KOPT-K1 (cell line): ENCODE measurements around the gene BTRC.
"Not testable (repeated sequence)": the region's sequence is repeated elsewhere in the genome, so short reads cannot be mapped to it uniquely, and the experiment has no call there.

Experiments used
- H3K27ac ChIP-seq: fragments of 200-600 bp; sonication (generic); 2 replicates; pipeline ENCODE4 v1.5.1; 2016; ENCODE audit warnings: antibody characterized with exemption, mild to moderate bottlenecking, low read depth, low read length; ENCODE audit not compliant: poor library complexity, severe bottlenecking
- H3K36me3 ChIP-seq: fragments of 200-600 bp; sonication (generic); 2 replicates; pipeline ENCODE4 v1.5.1; 2017; ENCODE audit warnings: antibody characterized with exemption, mild to moderate bottlenecking, low read length, moderate library complexity; ENCODE audit not compliant: insufficient read depth
- H3K9me3 ChIP-seq: fragments of 200-600 bp; sonication (generic); 2 replicates; pipeline ENCODE4 v1.5.1; 2017; ENCODE audit warnings: antibody characterized with exemption, low read length, mild to moderate bottlenecking; ENCODE audit not compliant: insufficient read depth, poor library complexity, severe bottlenecking

Gene BTRC

DNA sequence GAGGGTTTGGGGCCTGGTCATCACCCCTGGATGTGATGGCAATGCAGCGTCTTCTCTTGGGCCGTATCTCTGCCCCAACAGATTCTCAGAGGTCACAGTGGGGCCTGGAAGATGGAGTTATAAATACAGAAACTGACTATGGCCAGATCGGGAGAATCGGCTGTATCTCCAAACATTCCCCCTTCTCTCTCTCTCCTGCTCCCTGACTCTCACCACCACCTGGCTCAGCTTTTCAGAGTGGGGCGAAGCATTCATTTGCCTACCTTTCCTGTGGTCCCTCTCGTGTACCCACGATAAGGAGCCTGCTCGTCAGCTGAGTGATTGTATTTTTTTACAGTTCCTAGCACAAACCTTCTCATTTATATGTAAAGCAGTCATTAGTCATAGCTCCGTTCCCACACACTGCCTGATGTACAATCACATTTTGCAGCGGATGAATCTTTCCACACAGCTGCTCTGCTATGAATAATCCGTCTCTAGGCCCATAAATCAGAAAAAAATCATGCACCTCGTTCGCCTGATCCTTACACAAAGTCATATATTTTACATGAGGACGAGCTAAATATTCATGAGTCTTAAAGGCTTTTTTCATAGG is 23.2 kb upstream of the BTRC start:
- Histone ChIP-seq H3K36me3 (no peaks in the 10 kb centered on the region), H3K9me3 (peaks cover 23% of the 10 kb centered on the region), H3K27ac (no peak overlapping the region)

DNA sequence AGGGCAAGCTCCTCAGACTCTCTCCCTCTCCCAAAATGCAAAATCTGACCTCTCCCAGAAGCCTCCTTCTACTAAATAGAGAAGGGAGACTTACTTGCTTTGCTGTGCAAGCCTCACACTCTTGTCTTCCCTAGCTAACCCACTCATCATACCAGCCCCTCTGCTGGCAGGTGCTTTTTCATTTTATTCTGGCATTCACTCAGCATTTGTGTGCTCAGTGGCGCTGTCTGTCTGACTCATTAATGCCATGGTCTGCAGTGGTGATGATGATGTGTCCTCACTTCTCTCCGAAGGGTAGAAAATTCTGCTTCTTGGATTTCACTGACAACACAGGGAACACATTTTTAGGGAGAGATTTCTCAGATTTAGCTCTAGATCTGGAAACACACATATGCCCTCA is 22.0 kb upstream of the BTRC start:
- Histone ChIP-seq H3K27ac (no peak overlapping the region), H3K9me3 (peaks cover 14% of the 10 kb centered on the region), H3K36me3 (no peaks in the 10 kb centered on the region)

DNA sequence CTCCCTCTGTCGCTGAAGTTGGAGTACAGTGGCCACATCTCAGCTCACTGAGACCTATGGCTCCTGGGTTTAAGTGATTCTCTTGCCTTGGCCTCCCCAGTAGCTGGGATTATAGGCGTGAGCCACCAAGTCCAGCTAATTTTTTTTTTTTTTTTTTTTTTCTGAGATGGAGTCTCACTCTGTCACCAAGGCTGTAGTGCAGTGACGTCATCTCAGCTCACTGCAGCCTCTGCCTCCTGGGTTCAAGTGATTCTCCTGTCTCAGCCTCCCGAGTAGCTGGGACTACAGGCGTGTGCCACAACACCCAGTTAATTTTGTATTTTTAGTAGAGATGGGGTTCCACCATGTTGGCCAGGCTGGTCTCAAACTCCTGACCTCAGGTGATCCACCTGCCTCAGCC is 19.7 kb upstream of the BTRC start:
- not testable (repeated sequence) for H3K36me3 ChIP-seq, H3K9me3 ChIP-seq, H3K27ac ChIP-seq

DNA sequence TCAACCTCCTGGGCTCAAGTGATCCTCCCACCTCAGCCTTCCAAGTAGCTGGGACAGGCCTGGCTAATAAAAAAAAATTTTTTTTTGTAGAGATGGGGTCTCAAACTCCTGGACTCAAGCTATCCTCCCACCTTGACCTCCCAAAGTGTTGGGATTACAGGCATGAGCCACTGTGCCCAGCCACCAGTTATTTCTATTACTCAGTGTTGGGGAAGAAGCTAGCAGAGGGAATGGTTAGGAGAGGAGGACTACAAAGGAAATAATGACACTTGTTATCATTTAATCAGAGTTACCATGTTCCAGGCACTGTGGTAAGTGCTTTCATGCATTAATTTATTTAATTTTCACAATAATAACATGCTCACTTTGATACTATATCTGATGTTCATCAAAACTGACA is 17.6 kb upstream of the BTRC start:
- Histone ChIP-seq H3K36me3 (no peaks in the 10 kb centered on the region), H3K9me3 (no peaks in the 10 kb centered on the region), H3K27ac (no peak overlapping the region)

DNA sequence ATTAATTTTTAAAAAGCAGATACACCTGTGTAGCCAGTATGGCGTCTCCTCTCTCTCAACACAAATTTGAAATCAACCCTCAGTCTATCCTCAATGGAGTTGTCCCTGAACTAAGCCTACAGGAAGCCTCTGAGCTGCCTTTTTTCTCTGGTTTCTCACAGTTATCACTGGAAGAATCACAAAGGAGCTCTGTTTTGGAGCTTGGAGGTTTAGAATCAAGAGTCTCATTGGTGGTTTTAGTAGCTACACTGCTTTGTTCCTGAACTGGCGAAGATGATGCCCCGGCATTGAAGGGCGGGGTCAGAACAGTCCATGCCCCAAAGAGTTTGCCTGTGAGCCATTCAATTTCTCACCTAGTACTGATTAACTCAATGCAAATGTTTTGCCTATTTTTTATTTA is 16.1 kb upstream of the BTRC start:
- H3K36me3 ChIP-seq = no peaks in the 10 kb centered on the region
- no peak overlapping the region for H3K27ac ChIP-seq
- H3K9me3 ChIP-seq = no peaks in the 10 kb centered on the region

DNA sequence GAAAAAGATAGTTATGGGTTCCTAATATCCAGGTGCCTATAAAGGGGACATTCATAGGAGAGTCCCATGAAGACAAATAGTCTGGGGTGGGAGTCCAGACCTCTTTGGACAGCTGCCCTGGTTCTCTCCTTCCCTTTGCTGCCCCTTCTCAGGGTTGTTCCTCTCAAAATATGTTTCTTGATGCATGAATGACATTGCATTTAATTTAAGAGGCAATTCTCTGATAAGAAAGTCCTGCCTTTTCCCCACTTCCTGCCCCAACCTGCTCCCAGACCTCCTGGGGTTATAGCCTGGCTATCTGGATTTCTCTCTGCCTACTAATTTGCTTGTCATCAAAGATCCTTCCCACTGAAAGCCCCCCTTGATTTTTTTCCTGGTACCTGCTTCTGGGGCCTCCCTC is 12.5 kb upstream of the BTRC start:
- Histone ChIP-seq H3K36me3 (no peaks in the 10 kb centered on the region), H3K27ac (no peak overlapping the region), H3K9me3 (no peaks in the 10 kb centered on the region)

DNA sequence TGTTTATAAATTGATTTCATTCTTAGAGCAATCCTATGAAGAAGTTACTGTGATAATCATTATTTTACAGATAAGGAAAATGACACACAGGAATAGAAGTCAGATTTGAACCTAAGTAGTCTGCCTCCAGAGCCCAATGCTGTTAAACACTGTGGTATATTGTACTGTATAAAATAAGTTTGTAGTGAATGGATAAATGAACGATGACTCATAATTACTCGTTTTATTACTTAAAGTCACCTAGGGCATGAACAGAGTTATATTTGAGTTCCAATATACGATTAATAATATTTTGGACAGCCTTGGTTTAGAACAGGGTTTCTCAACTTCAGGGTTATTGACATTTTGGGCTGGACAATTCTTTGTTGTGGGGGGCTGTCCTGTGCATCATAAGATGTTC is 7.8 kb upstream of the BTRC start:
- Histone ChIP-seq H3K9me3 (no peaks in the 10 kb centered on the region), H3K36me3 (no peaks in the 10 kb centered on the region), H3K27ac (no peak overlapping the region)

DNA sequence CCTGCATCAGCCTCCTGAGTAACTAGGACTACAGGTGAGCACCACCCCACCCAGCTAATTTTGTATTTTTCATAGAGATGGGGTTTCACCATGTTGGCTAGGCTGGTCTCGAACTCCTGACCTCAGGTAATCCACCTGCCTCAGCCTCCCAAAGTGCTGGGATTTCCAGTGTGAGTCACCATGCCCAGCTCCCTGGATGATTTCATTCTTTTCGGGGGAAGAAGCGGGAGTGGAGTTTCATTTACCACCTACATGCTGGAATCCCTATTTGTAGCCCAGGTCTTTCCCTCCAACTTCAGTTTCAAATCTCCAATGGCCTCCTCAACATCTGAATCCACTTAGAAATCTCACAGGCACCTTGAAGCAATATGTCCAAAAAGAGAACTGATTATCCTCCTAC is 2.9 kb upstream of the BTRC start:
- Histone ChIP-seq H3K36me3 (no peaks in the 10 kb centered on the region), H3K9me3 (no peaks in the 10 kb centered on the region), H3K27ac (no peak overlapping the region)

DNA sequence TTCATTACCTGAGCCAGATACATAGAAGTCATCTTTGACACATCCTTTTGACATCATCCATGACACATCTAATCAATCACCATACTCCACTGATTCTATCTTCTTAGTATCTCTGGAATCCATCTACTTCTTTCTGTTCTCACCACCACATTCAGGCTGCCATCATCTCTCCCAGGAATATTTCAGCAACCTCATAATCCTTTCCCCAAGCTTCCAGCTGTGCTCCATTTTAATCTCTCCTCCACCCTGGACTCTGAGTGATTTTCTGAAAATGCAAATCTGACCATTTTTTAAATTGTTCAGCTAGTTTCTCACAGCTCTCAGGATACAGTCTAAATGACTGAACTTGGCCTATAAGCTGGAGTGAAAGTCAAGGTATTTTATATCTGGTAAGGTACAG is 2.5 kb upstream of the BTRC start:
- no peaks in the 10 kb centered on the region for H3K9me3 ChIP-seq
- H3K27ac ChIP-seq = no peak overlapping the region
- H3K36me3 ChIP-seq = no peaks in the 10 kb centered on the region

DNA sequence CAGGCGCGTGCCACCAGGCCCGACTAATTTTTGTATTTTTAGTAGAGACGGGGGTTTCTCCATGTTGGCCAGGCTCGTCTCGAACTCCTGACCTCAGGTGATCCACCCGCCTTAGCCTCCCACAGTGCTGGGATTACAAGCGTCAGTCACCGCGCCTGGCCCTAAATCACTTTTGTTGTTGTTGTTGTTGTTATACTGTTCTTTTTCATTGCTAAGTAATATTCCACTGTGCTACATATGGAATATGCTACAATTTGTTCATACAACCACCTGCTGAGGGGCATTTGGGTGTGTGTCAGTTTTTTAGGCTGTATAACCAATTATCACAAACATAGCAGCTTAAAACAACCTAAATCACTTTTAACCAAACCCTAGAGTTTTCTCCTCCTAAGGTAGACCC is 1.1 kb upstream of the BTRC start:
- H3K9me3 ChIP-seq, H3K36me3 ChIP-seq, H3K27ac ChIP-seq: not testable (repeated sequence)

DNA sequence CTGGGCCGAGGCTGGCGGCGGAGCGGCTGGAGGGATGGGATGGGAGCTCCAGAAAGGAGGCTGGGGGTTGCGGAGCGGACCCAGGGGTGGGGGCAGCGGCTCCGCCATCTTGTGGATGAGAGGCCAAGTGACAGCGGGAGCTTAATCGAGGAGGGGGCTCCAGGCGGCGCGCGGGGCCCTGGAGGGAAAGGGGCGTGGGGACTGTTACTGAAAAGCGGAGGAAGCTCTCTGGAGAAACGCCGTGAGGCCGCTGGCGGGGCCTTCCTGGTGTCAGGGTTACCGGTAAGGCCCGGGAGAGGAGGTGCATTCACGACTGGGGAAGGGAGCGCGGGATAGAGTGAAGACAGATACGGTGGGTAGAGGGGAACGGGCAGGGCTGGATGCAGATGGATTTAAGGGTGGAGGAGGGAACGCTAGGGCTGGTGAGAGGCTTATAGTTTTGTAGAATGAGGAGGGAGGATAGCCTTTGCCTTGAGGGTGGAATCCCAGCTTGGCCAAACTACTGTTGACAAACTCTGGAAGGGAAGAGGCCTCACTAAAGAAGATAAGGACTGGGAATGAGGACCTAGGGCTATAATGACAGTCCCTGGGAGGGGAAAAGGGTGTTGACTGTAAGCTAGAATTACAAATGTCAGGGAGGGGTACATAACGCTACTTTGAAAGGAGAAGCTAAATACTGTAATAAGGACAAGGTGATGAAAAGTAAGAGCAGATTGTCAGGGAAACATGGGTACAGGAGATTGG is 535 bp downstream of the BTRC start:
- Histone ChIP-seq H3K9me3 (no peaks in the 10 kb centered on the region), H3K36me3 (no peaks in the 10 kb centered on the region), H3K27ac (peak overlapping the region; percentile 81)

DNA sequence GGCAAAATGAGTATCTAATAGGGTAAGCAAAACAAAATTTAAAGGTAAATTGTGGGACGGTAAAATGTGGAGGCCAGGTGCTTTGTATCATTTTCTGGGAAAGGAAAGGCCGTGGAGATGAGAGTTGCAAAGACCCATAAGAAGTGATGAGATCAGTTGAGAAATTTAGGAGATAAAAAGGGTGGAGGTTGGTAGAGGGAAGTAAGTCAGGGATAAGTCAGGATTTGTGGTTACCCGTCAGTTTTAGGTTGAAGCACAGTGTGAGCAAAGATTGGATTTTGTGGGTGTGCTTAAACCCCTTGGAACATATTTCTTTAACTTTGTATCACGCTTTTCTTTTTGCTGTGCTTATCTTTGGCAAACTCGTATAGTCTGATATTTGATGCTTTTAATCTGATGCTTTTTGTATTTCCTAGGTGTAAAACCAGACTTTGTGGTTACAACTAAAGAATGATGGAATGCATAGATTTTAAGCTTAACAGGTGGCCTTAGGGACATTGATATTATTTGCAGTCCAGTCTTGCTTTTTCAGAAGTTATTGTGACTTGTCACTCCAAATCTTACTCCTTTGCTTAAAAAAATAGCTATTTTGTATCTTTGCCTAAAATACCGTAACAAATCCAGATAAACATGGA is 1.2 kb downstream of the BTRC start:
- Histone ChIP-seq H3K36me3 (no peaks in the 10 kb centered on the region), H3K27ac (peak overlapping the region; percentile 81), H3K9me3 (no peaks in the 10 kb centered on the region)

DNA sequence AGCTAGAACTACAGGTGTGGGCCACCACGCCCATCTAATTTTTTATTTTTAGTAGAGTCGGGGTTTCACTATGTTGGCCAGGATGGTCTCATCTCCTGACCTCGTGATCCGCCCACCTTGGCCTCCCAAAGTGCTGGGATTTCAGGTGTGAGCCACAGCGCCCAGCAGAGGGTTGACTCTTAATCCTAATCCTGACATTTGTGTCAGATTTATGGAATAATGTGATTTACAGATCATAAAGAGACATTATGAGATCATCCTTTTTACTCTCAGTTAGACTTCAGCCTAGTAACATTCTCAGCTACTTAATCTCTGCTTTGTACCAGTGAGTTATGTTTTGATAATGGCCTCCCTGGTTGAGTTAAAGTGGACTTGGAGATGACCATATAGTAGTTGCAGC is 2.2 kb downstream of the BTRC start:
- Histone ChIP-seq H3K36me3 (no peaks in the 10 kb centered on the region), H3K27ac (no peak overlapping the region), H3K9me3 (no peaks in the 10 kb centered on the region)

DNA sequence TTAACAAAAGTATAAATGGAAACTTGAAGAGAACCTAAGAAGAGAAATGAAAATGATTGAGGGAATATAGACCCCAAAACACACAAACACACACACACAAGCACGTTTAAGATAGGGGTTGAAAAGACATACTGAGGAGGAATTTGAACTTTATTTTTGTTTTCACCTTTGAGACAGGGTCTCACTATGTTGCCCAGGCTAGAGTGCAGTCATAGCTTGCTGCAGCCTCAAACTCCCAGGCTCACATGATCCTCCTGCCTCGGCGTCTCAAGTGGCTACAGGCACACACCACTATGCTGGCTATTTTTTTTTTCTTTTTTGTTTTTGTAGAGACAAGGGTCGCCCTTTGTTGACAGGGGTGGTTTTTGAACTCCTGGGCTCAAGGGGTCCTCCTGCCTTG is 4.0 kb downstream of the BTRC start:
- Histone ChIP-seq H3K36me3 (no peaks in the 10 kb centered on the region; the same call in 1 of the 2 replicates), H3K27ac (no peak overlapping the region), H3K9me3 (no peaks in the 10 kb centered on the region)

DNA sequence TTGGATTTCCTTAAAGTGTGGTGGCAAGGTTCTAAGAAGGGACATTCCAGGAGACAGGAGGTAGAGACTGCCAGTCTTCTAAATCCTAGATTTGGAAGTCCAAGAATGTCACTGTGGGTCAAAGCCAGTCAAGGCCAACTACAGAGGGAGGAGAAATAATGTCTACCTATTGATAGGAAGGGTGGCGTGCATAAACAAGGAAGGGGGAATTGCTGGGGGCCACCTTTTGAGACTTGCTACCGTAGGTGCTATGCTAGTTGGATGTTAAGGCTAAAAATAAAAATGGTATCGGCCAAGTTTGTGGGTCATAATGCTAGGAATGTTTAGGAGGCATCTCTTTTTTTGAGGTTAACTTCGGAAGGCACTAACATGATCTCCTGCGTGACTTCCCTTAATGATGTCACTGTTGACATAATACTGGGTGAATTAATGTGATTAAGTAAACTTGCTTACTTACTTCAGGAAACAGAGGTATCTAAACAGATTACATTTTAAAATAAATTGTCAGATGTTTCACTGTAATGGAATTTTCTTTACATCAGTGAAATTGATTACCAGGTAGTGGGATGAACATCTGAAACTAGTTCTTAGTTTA is 4.8 kb downstream of the BTRC start:
- H3K9me3 ChIP-seq = no peaks in the 10 kb centered on the region
- no peak overlapping the region for H3K27ac ChIP-seq
- H3K36me3 ChIP-seq = no peaks in the 10 kb centered on the region; the same call in 1 of the 2 replicates
